AG04450 (cell line): ENCODE data around the gene CTU1. TPM values are rescaled to one million over a fixed set of nuclear protein-coding genes. Genes with fewer than 3 reads are reported as not detected.

Experiments used
- CTCF ChIA-PET: fragments of 300-600, 350-600 bp; formaldehyde crosslinking; extraction: SDS; loops from one replicate; lab custom pipeline; 2022; ENCODE audit warnings: antibody characterized with exemption, inconsistent platforms; lab: Charles Lee
- POLR2A ChIA-PET: fragments of 350-600 bp; formaldehyde crosslinking; extraction: SDS; loops from one replicate; lab custom pipeline; 2021; ENCODE audit warnings: antibody characterized with exemption, inconsistent platforms; lab: Yijun Ruan, JAX
- DNase-seq: peaks from one replicate; pipeline ENCODE4 v3.0.0-alpha.2; 2011; ENCODE audit warnings: low read depth, low spot score
- H3K27ac ChIP-seq: one replicate; pipeline ENCODE4 v1.5.1; 2012; ENCODE audit warnings: low read depth, low read length, control low read depth
- H3K27me3 ChIP-seq: one replicate; pipeline ENCODE4 v1.6.0; 2012; ENCODE audit warnings: low read length; ENCODE audit not compliant: control insufficient read depth, insufficient read depth
- H3K4me3 ChIP-seq: 2 replicates; pipeline ENCODE4 v1.5.1; 2011; ENCODE audit warnings: mild to moderate bottlenecking, low read depth, low read length, control low read depth
- H3K9me3 ChIP-seq: 2 replicates; pipeline ENCODE4 v1.5.1; 2012; ENCODE audit warnings: low read length; ENCODE audit not compliant: control insufficient read depth, insufficient read depth
- polyA plus RNA-seq: library from polyadenylated mRNA; depleted of rRNA; stranded (reverse); fragments of >200 nt; gene quantifications from 2 replicates; pipeline ENCODE4 v1.2.3, GENCODE V29; 2011
- TF ChIP-seq, protein P1 (sequence below): IDR thresholded peaks from 2 replicates; pipeline ENCODE4 v1.5.1; 2011; ENCODE audit warnings: low read depth, low read length, control low read depth, inconsistent platforms

Gene CTU1
- polyA plus RNA-seq, 1 experiment = 1.7 TPM

DNA sequence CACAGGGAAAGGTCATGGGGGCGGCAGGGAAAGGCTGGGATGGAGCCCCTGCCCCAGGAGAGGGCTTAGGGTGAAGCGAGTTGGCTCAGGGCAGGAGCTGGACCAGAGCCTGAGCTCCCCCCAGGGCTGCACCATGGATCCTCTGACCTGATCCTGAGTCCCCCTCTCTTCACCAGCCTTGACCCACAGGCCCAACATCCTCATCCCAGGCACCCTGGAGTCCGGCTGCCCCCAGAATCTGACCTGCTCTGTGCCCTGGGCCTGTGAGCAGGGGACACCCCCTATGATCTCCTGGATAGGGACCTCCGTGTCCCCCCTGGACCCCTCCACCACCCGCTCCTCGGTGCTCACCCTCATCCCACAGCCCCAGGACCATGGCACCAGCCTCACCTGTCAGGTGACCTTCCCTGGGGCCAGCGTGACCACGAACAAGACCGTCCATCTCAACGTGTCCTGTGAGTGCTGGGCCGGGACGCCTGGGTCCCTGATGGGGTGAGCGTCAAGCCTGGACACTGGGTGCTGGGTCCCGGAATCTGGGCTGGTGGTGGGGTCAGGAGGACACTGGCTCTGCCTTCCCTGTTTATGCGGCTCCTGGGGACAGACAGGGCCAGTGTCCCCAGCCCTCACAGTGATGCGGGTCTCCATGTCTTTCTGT, 17.3 kb upstream of the CTU1 start:
- ChIA-PET POLR2A (no interaction called here), CTCF (no interaction called here)
- Histone ChIP-seq H3K27ac (no peak overlapping the region), H3K4me3 (no peak overlapping the region), H3K9me3 (no peaks in the 10 kb centered on the region), H3K27me3 (no peaks in the 10 kb centered on the region)
- TF ChIP-seq, protein P1, sequence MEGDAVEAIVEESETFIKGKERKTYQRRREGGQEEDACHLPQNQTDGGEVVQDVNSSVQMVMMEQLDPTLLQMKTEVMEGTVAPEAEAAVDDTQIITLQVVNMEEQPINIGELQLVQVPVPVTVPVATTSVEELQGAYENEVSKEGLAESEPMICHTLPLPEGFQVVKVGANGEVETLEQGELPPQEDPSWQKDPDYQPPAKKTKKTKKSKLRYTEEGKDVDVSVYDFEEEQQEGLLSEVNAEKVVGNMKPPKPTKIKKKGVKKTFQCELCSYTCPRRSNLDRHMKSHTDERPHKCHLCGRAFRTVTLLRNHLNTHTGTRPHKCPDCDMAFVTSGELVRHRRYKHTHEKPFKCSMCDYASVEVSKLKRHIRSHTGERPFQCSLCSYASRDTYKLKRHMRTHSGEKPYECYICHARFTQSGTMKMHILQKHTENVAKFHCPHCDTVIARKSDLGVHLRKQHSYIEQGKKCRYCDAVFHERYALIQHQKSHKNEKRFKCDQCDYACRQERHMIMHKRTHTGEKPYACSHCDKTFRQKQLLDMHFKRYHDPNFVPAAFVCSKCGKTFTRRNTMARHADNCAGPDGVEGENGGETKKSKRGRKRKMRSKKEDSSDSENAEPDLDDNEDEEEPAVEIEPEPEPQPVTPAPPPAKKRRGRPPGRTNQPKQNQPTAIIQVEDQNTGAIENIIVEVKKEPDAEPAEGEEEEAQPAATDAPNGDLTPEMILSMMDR = no peak
- DNase-seq = no peak

DNA sequence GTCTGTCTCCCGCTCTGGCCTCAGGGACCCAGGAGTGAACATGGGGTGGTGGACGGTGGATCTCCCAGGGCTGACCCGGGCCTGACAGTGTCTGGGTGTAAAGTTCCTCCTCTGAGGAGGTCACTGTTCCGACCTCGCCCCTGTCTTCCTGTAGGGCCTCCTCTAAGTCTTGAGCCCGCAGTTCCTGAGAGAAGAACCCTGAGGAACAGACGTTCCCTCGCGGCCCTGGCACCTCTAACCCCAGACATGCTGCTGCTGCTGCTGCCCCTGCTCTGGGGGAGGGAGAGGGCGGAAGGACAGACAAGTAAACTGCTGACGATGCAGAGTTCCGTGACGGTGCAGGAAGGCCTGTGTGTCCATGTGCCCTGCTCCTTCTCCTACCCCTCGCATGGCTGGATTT, 16.5 kb upstream of the CTU1 start, which contains the start of gene SIGLEC9:
Gene SIGLEC9 (plus strand): TSS at position 178 of the 400 bp plus-strand sequence. CDS start 69 bp downstream, at position 247.
- H3K4me3 ChIP-seq = no peak within 1 kb of the TSS
- no peaks in the 10 kb centered on the region for H3K27me3 ChIP-seq
- TF ChIP-seq, protein P1 = no peak
- ChIA-PET CTCF (no interaction called here), POLR2A (no interaction called here)
- H3K27ac ChIP-seq = no peak within 1 kb of the TSS
- H3K9me3 ChIP-seq = no peaks in the 10 kb centered on the region
- DNase-seq = no peak

- Histone ChIP-seq H3K4me3 (no peak overlapping the region), H3K27ac (no peak overlapping the region), H3K27me3 (no peaks in the 10 kb centered on the region), H3K9me3 (no peaks in the 10 kb centered on the region)
- TF ChIP-seq, protein P1 = no peak
- no peak for DNase-seq
- ChIA-PET POLR2A (no interaction called here), CTCF (no interaction called here)
Observed at GRCh38 chr19:51124216-51124615, 16.0 kb upstream of the CTU1 start.

DNA sequence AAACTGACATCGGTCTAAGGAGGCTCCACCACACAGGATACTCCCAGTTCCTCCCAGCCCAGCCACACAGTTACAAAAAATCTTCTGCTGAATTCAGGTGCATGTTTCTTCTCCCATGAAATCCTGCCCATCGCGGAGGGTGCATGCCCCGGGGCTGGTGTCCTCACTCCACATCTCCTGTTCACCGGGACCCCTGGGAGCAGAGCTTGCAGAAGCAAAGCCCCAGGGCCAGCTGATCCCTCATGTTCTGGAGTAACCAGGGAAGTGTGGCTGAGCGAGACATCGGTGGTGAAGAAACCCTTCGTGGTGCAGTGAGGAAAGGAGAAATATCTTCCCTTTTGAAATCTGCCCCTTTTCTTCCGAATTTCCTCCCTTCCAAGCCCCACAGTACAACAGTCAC, 15.6 kb upstream of the CTU1 start:
- H3K4me3 ChIP-seq = no peak overlapping the region
- DNase-seq = no peak
- H3K9me3 ChIP-seq = no peaks in the 10 kb centered on the region
- TF ChIP-seq, protein P1 = no peak
- no peak overlapping the region for H3K27ac ChIP-seq
- ChIA-PET CTCF (no interaction called here), POLR2A (no interaction called here)
- H3K27me3 ChIP-seq = no peaks in the 10 kb centered on the region

DNA sequence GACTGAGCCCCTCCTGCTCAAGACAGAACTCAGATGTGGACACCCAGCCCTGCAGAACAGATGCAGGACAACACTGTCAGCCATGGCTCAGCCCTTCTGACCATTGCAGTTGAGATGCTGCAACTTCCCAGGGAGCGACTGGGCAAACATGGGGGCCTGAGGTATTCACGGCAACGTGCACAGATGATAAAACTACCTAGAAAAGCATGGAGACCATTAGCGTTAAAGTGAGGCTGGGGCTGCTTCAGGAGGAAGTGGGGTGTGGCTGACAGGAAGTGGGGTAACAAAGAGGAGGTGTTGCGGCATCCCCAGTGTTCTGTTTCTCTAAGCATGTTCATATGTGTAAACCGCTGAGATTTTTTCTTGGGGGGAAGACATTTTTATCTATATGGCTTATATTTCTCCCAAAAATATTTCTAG, 15.2 kb upstream of the CTU1 start:
- TF ChIP-seq, protein P1 = no peak
- Histone ChIP-seq H3K9me3 (no peaks in the 10 kb centered on the region), H3K27me3 (no peaks in the 10 kb centered on the region), H3K27ac (no peak overlapping the region), H3K4me3 (no peak overlapping the region)
- ChIA-PET CTCF (no interaction called here), POLR2A (no interaction called here)
- DNase-seq = no peak
